Activated naive CD4-positive, alpha-beta T cell treated with anti-CD3 and anti-CD28 coated beads, Interleukin-2, amount 50 U/mL, for 72 hours (primary cell): ENCODE measurements around the gene SUPT3H. TPM values are rescaled to one million over a fixed set of nuclear protein-coding genes. Genes with fewer than 3 reads are reported as not detected.

ENCODE experiments used
- ATAC-seq, 2 donors: fragments of 150-1000 bp; cut with Tn5 transposase; 2 replicates each; pipeline ENCODE4 v1.10.0; 2021; ENCODE audit warnings: mild to moderate bottlenecking in 2 of 2, moderate library complexity in 2 of 2
- DNase-seq, 2 donors: peaks; one replicate each; pipeline ENCODE4 v3.0.0; 2021 to 2022; ENCODE audit warnings: low spot score in 2 of 2
- H3K27ac Mint-ChIP-seq, 2 donors: one replicate each; pipeline ENCODE4 v1.8.0; 2022; ENCODE audit warnings: mild to moderate bottlenecking in 2 of 2, mixed read lengths in 2 of 2
- H3K36me3 Mint-ChIP-seq, 2 donors: one replicate each; pipeline ENCODE4 v1.8.0; 2022; ENCODE audit warnings: mixed read lengths in 2 of 2
- H3K9me3 Mint-ChIP-seq, 2 donors: one replicate each; pipeline ENCODE4 v1.8.0; 2022; ENCODE audit warnings: mixed read lengths in 2 of 2
- total RNA-seq, 2 donors: library from RNA; stranded (reverse); gene quantifications; one replicate each; pipeline ENCODE4 v1.2.3, GENCODE V29; 2022

SUPT3H gene
- total RNA-seq, 2 donors from 2014 or later, result 14.3 to 20.1 TPM

GRCh38 chr6:45012687-45013086 lies 365.0 kb downstream of the SUPT3H start:
- Mint-ChIP-seq H3K27ac (no peak overlapping the region), H3K36me3 (peaks cover 28 to 52% of the 10 kb centered on the region in 2 donors), H3K9me3 (peaks cover 13 to 30% of the 10 kb centered on the region in 2 donors)
- ATAC-seq (no peak), DNase-seq (no peak)

GRCh38 chr6:45009576-45009975 lies 368.2 kb downstream of the SUPT3H start:
- Mint-ChIP-seq H3K36me3 (peaks cover 28 to 68% of the 10 kb centered on the region in 2 donors), H3K9me3 (peaks cover 16 to 47% of the 10 kb centered on the region in 2 donors), H3K27ac (peak overlapping the region; percentile 58 to 73)
- no peak for DNase-seq
- ATAC-seq, result peak; percentile 97 to 100

GRCh38 chr6:45006893-45007292 lies 370.8 kb downstream of the SUPT3H start:
- DNase-seq, result no peak
- no peak for ATAC-seq
- Mint-ChIP-seq H3K9me3 (peaks cover 8 to 32% of the 10 kb centered on the region in 2 donors), H3K36me3 (peaks cover 10 to 49% of the 10 kb centered on the region in 2 donors), H3K27ac (no peak overlapping the region)

- Mint-ChIP-seq H3K9me3 (peaks cover 3 to 18% of the 10 kb centered on the region in 2 donors), H3K27ac (no peak overlapping the region), H3K36me3 (peaks cover 0 to 23% of the 10 kb centered on the region in 2 donors)
- DNase-seq (no peak), ATAC-seq (no peak)
Measured at GRCh38 chr6:45003961-45004360, 373.8 kb downstream of the SUPT3H start.

GRCh38 chr6:45003387-45003786 lies 374.3 kb downstream of the SUPT3H start:
- Mint-ChIP-seq H3K9me3 (peaks cover 3 to 17% of the 10 kb centered on the region in 2 donors), H3K36me3 (peaks cover 0 to 20% of the 10 kb centered on the region in 2 donors)

GRCh38 chr6:45002390-45003105 lies 375.2 kb downstream of the SUPT3H start:
- Mint-ChIP-seq H3K36me3 (peaks cover 0 to 19% of the 10 kb centered on the region in 2 donors), H3K9me3 (peaks cover 3 to 17% of the 10 kb centered on the region in 2 donors), H3K27ac (no peak overlapping the region)
- DNase-seq, result no peak
- ATAC-seq, result no peak

More at GRCh38 chr6:45003387-45003786, 374.3 kb downstream of the SUPT3H start:
- no peak overlapping the region for H3K27ac Mint-ChIP-seq
- DNase-seq (no peak), ATAC-seq (no peak)

GRCh38 chr6:45001663-45002062 lies 376.1 kb downstream of the SUPT3H start:
- H3K27ac Mint-ChIP-seq, result peak overlapping the region; percentile 41 to 73
- DNase-seq, result no peak

GRCh38 chr6:45000833-45001232 lies 376.9 kb downstream of the SUPT3H start:
- Mint-ChIP-seq H3K9me3 (peaks cover 0 to under 1% of the 10 kb centered on the region in 2 donors), H3K36me3 (peaks cover 0 to 5% of the 10 kb centered on the region in 2 donors), H3K27ac (no peak overlapping the region)
- DNase-seq (no peak), ATAC-seq (no peak)

More at GRCh38 chr6:45001663-45002062, 376.1 kb downstream of the SUPT3H start:
- peak; percentile 96 to 100 for ATAC-seq
- Mint-ChIP-seq H3K9me3 (peaks cover 0 to 9% of the 10 kb centered on the region in 2 donors), H3K36me3 (peaks cover 0 to 10% of the 10 kb centered on the region in 2 donors)

GRCh38 chr6:44999066-44999465 lies 378.7 kb downstream of the SUPT3H start:
- no peak for DNase-seq
- Mint-ChIP-seq H3K27ac (no peak overlapping the region), H3K36me3 (peaks cover 0 to 4% of the 10 kb centered on the region in 2 donors), H3K9me3 (no peaks in the 10 kb centered on the region)
- no peak for ATAC-seq

GRCh38 chr6:44995486-44996132 lies 382.1 kb downstream of the SUPT3H start:
- Mint-ChIP-seq H3K36me3 (no peaks in the 10 kb centered on the region), H3K27ac (no peak overlapping the region), H3K9me3 (no peaks in the 10 kb centered on the region)
- ATAC-seq (no peak), DNase-seq (no peak)

GRCh38 chr6:44989391-44989790 lies 388.3 kb downstream of the SUPT3H start:
- no peak for ATAC-seq

GRCh38 chr6:44985006-44985405 lies 392.7 kb downstream of the SUPT3H start:
- Mint-ChIP-seq H3K27ac (no peak overlapping the region), H3K36me3 (peaks cover 0 to 4% of the 10 kb centered on the region in 2 donors), H3K9me3 (peaks cover 0 to 4% of the 10 kb centered on the region in 2 donors)
- ATAC-seq (no peak), DNase-seq (no peak)

More at GRCh38 chr6:44989391-44989790, 388.3 kb downstream of the SUPT3H start:
- Mint-ChIP-seq H3K9me3 (no peaks in the 10 kb centered on the region), H3K36me3 (peaks cover 0 to 8% of the 10 kb centered on the region in 2 donors), H3K27ac (no peak overlapping the region)
- no peak for DNase-seq

- H3K36me3 Mint-ChIP-seq, result no peaks in the 10 kb centered on the region
Measured at GRCh38 chr6:44983467-44984365, 394.0 kb downstream of the SUPT3H start.

GRCh38 chr6:44980841-44981240 lies 396.9 kb downstream of the SUPT3H start:
- peaks cover 0 to 4% of the 10 kb centered on the region in 2 donors for H3K9me3 Mint-ChIP-seq
- H3K27ac Mint-ChIP-seq, result no peak overlapping the region

More at GRCh38 chr6:44983467-44984365, 394.0 kb downstream of the SUPT3H start:
- peaks cover 0 to 4% of the 10 kb centered on the region in 2 donors for H3K9me3 Mint-ChIP-seq
- DNase-seq (no peak), ATAC-seq (no peak)
- H3K27ac Mint-ChIP-seq, result no peak overlapping the region

GRCh38 chr6:44976677-44977641 lies 400.8 kb downstream of the SUPT3H start:
- peak; percentile 86 to 94 for ATAC-seq
- DNase-seq, result peak in 1 of 2 donors; percentile 6
- H3K36me3 Mint-ChIP-seq, result peaks cover 12 to 18% of the 10 kb centered on the region in 2 donors
- H3K9me3 Mint-ChIP-seq, result peaks cover 8 to 14% of the 10 kb centered on the region in 2 donors
- peak overlapping the region; percentile 17 to 32 for H3K27ac Mint-ChIP-seq

More at GRCh38 chr6:44980841-44981240, 396.9 kb downstream of the SUPT3H start:
- DNase-seq (no peak), ATAC-seq (no peak)
- no peaks in the 10 kb centered on the region for H3K36me3 Mint-ChIP-seq
